SK-N-SH (cell line): Measurements from ENCODE around the gene PRMT3. TPM values are rescaled to one million over a fixed set of nuclear protein-coding genes. Genes with fewer than 3 reads are reported as not detected.
A peak's percentile ranks its signal among the peaks of the same experiment; 100 is the strongest.

ENCODE experiments used
- CTCF ChIA-PET: fragments of 300-600, 350-600 bp; formaldehyde crosslinking; extraction: SDS; loops from one replicate; lab custom pipeline; 2021; lab: Yijun Ruan, JAX
- POLR2A ChIA-PET: fragments of 350-600 bp; sonication (Branson Sonifier 250); formaldehyde crosslinking; extraction: SDS; loops from one replicate; lab custom pipeline; 2020; ENCODE audit warnings: antibody characterized with exemption, inconsistent platforms; lab: Yijun Ruan, JAX
- DNase-seq: peaks from one replicate; pipeline ENCODE4 v3.0.0; 2012
- H2AFZ ChIP-seq: fragments of 200-600 bp; sonication (generic); 2 replicates; pipeline ENCODE4 v1.8.1; 2016; ENCODE audit warnings: antibody characterized with exemption, mild to moderate bottlenecking, low read depth
- H3F3A ChIP-seq: fragments of 200-600 bp; sonication (generic); replicated peaks from 2 replicates; pipeline ENCODE3; 2016; ENCODE audit warnings: antibody characterized with exemption, mild to moderate bottlenecking; ENCODE audit not compliant: insufficient read depth
- H3K27ac ChIP-seq, 2 experiments: fragments of 200-500 bp in 1 of 2; fragments of 200-600 bp in 1 of 2; sonication (Bioruptor generic) in 1 of 2; sonication (generic), shearing (Covaris generic) in 1 of 2; 2 replicates each; pipeline versions ENCODE4 v1.5.1 to v1.6.1; 2014 to 2016; ENCODE audit warnings: low read depth in 2 of 2, inconsistent platforms in 1 of 2, low read length in 1 of 2, mild to moderate bottlenecking in 1 of 2, mixed read lengths in 1 of 2
- H3K27me3 ChIP-seq: fragments of 200-600 bp; sonication (generic), shearing (Covaris generic); 2 replicates; pipeline ENCODE4 v1.6.1; 2016; ENCODE audit warnings: mixed run types; ENCODE audit not compliant: insufficient read depth
- H3K36me3 ChIP-seq, 2 experiments: fragments of 200-500 bp in 1 of 2; fragments of 200-600 bp in 1 of 2; sonication (Bioruptor generic) in 1 of 2; sonication (generic) in 1 of 2; replicated peaks in 1 of 2; 2 replicates each; pipeline versions ENCODE3 to v1.5.1; 2014 to 2016; ENCODE audit warnings: low read length in 1 of 2, mild to moderate bottlenecking in 1 of 2; ENCODE audit not compliant: insufficient read depth in 2 of 2, control insufficient read depth in 1 of 2
- H3K4me1 ChIP-seq, 2 experiments: fragments of 200-500 bp in 1 of 2; fragments of 200-600 bp in 1 of 2; sonication (Bioruptor generic) in 1 of 2; sonication (generic), shearing (Covaris generic) in 1 of 2; 2 replicates each; pipeline versions ENCODE4 v1.5.1 to v1.6.1; 2014 to 2016; ENCODE audit warnings: low read depth in 1 of 2, low read length in 1 of 2, mixed run types in 1 of 2; ENCODE audit not compliant: insufficient read depth in 2 of 2, control insufficient read depth in 1 of 2
- H3K4me2 ChIP-seq: fragments of 200-600 bp; sonication (generic), shearing (Covaris generic); 2 replicates; pipeline ENCODE4 v1.6.1; 2017; ENCODE audit warnings: mixed run types
- H3K4me3 ChIP-seq, 2 experiments: fragments of 200-500 bp in 1 of 2; fragments of 200-600 bp in 1 of 2; sonication (Bioruptor generic) in 1 of 2; sonication (generic), shearing (Covaris generic) in 1 of 2; 2 replicates each; pipeline versions ENCODE4 v1.5.1 to v1.8.1; 2014 to 2016; ENCODE audit warnings: low read depth in 2 of 2, inconsistent platforms in 1 of 2, low read length in 1 of 2, mild to moderate bottlenecking in 1 of 2, mixed read lengths in 1 of 2, moderate library complexity in 1 of 2
- H3K79me2 ChIP-seq: fragments of 200-600 bp; sonication (generic); 2 replicates; pipeline ENCODE4 v1.8.1; 2017; ENCODE audit warnings: mild to moderate bottlenecking; ENCODE audit not compliant: insufficient read depth
- H3K9ac ChIP-seq: fragments of 200-600 bp; sonication (generic); 2 replicates; pipeline ENCODE4 v1.6.1; 2017; ENCODE audit warnings: mixed run types
- H3K9me2 ChIP-seq: fragments of 200-600 bp; sonication (generic); 2 replicates; pipeline ENCODE4 v1.6.1; 2017; ENCODE audit warnings: mixed run types
- H3K9me3 ChIP-seq: fragments of 200-600 bp; sonication (generic); 2 replicates; pipeline ENCODE4 v1.6.1; 2017; ENCODE audit warnings: mixed run types, mild to moderate bottlenecking, moderate library complexity
- H4K20me1 ChIP-seq: fragments of 200-600 bp; sonication (generic); 2 replicates; pipeline ENCODE4 v1.6.1; 2017; ENCODE audit warnings: mild to moderate bottlenecking, mixed run types; ENCODE audit not compliant: insufficient read depth
- EP300 ChIP-seq, 2 experiments: IDR thresholded peaks; 2 replicates each; pipeline versions ENCODE4 v1.4.0 to v1.6.1; 2012; ENCODE audit warnings: borderline replicate concordance in 1 of 2, low read depth in 1 of 2, low read length in 1 of 2
- FOSL2 ChIP-seq: IDR thresholded peaks from 2 replicates; pipeline ENCODE4 v1.4.0; 2012; ENCODE audit warnings: low read depth, mild to moderate bottlenecking, moderate library complexity, borderline replicate concordance
- FOXM1 ChIP-seq: IDR thresholded peaks from 2 replicates; pipeline ENCODE4 v1.4.0; 2012; ENCODE audit warnings: low read depth, mild to moderate bottlenecking
- GATA2 ChIP-seq: sonication (generic); formaldehyde crosslinking; IDR thresholded peaks from 2 replicates; pipeline ENCODE4 v1.5.0; 2020; ENCODE audit warnings: mild to moderate bottlenecking, missing genetic modification reagents
- IRF3 ChIP-seq: fragments of 150-350 bp; IDR thresholded peaks from 2 replicates; pipeline ENCODE4 v1.6.1; 2016; ENCODE audit warnings: mild to moderate bottlenecking, low read depth, low read length
- JUND ChIP-seq: IDR thresholded peaks from 2 replicates; pipeline ENCODE4 v1.4.0; 2012
- MEF2A ChIP-seq: IDR thresholded peaks from 2 replicates; pipeline ENCODE4 v1.4.0; 2012; ENCODE audit warnings: low read depth, borderline replicate concordance
- MXI1 ChIP-seq: IDR thresholded peaks from 2 replicates; pipeline ENCODE4 v1.6.1; 2012; ENCODE audit warnings: mild to moderate bottlenecking, low read depth, low read length, improper control_type of control experiment
- NFIC ChIP-seq: IDR thresholded peaks from 2 replicates; pipeline ENCODE4 v1.4.0; 2012; ENCODE audit warnings: borderline replicate concordance
- NRF1 ChIP-seq: IDR thresholded peaks from 2 replicates; pipeline ENCODE4 v1.6.1; 2012; ENCODE audit warnings: low read depth, mild to moderate bottlenecking, low read length
- RCOR1 ChIP-seq: fragments of 150-350 bp; IDR thresholded peaks from 2 replicates; pipeline ENCODE4 v1.6.1; 2017; ENCODE audit warnings: antibody characterized with exemption, low read length
- RXRA ChIP-seq: IDR thresholded peaks from 2 replicates; pipeline ENCODE4 v1.4.0; 2012; ENCODE audit warnings: low read depth, mild to moderate bottlenecking, borderline replicate concordance
- TAF1 ChIP-seq: IDR thresholded peaks from 2 replicates; pipeline ENCODE4 v1.6.1; 2012; ENCODE audit warnings: low read depth, mild to moderate bottlenecking, low read length, moderate library complexity, borderline replicate concordance
- TCF12 ChIP-seq: IDR thresholded peaks from 2 replicates; pipeline ENCODE4 v1.4.0; 2012
- TEAD4 ChIP-seq: IDR thresholded peaks from 2 replicates; pipeline ENCODE4 v1.4.0; 2012; ENCODE audit warnings: mild to moderate bottlenecking, borderline replicate concordance; ENCODE audit not compliant: insufficient read depth
- YY1 ChIP-seq: IDR thresholded peaks from 2 replicates; pipeline ENCODE4 v1.4.0; 2012; ENCODE audit warnings: low read depth, mild to moderate bottlenecking
- ZBTB33 ChIP-seq: IDR thresholded peaks from 2 replicates; pipeline ENCODE4 v1.4.0; 2012; ENCODE audit warnings: low read depth, borderline replicate concordance
- WGBS: methylation state at CpG from one replicate; pipeline ENCODE4 v1.1.6; 2017; ENCODE audit warnings: low lambda C conversion rate; 5-methylcytosine and 5-hydroxymethylcytosine counted together
- polyA plus RNA-seq, 3 experiments: library from polyadenylated mRNA; depleted of rRNA; stranded (reverse); fragments of >200 nt; gene quantifications; 2 replicates each; pipeline ENCODE4 v1.2.3, GENCODE V29; 2012

The PRMT3 gene
- polyA plus RNA-seq, 1 of the 3 experiments (the other 2 are of a cell fraction): 10.8 TPM

GRCh38 chr11:20369826-20370225 lies 17.7 kb upstream of the PRMT3 start:
- POLR2A ChIA-PET: no interaction called here
- Histone ChIP-seq H3K79me2 (no peaks in the 10 kb centered on the region), H3K9me2 (no peaks in the 10 kb centered on the region), H3K9ac (no peak overlapping the region), H3K4me1 (peaks cover 0 to 14% of the 10 kb centered on the region in 2 experiments; a peak in 1 of 4 replicates), H3K9me3 (no peaks in the 10 kb centered on the region), H3F3A (peaks cover 14% of the 10 kb centered on the region), H3K4me3 (no peak overlapping the region), H3K4me2 (no peak overlapping the region), H2AFZ (no peak overlapping the region), H3K27me3 (no peaks in the 10 kb centered on the region), H4K20me1 (no peaks in the 10 kb centered on the region), H3K36me3 (no peaks in the 10 kb centered on the region), H3K27ac (no peak overlapping the region)
- DNase-seq: no peak
- CTCF ChIA-PET: interaction anchor here (0.7 to 12.6 kb wide), 4 partner anchors 16 to 242 kb away, joined by 3 to 101 read pairs (median 6); no protein-coding TSS in a partner anchor
- TF ChIP-seq RXRA (no peak), NFIC (peak; percentile 33; the same call in 1 of the 2 replicates)

- H2AFZ ChIP-seq: no peak overlapping the region
- CTCF ChIA-PET: interaction anchor here (1.0 to 12.6 kb wide), 5 partner anchors 15 to 240 kb away, joined by 3 to 101 read pairs (median 4); partner anchors contain the start of gene PRMT3
- H3K27me3 ChIP-seq: no peaks in the 10 kb centered on the region
- H3K9me3 ChIP-seq: no peaks in the 10 kb centered on the region
- POLR2A ChIA-PET: no interaction called here
- H3K27ac ChIP-seq: no peak overlapping the region
- 85% methylated on average over 5 of the region's 5 CpGs for WGBS
- H3F3A ChIP-seq: peaks cover 14% of the 10 kb centered on the region
- H4K20me1 ChIP-seq: no peaks in the 10 kb centered on the region
- no peak overlapping the region for H3K4me3 ChIP-seq
- H3K9me2 ChIP-seq: no peaks in the 10 kb centered on the region
- no peak overlapping the region for H3K4me2 ChIP-seq
- no peaks in the 10 kb centered on the region for H3K79me2 ChIP-seq
- TF ChIP-seq EP300 (IDR thresholded peaks at IDR 0.05; ENCODE audit: borderline replicate concordance in 1 of 2, low read depth in 1 of 2, low read length in 1 of 2): no peak
- no peak for TF ChIP-seq RCOR1
- TF ChIP-seq TEAD4: no peak
- TF ChIP-seq MEF2A: no peak
- TF ChIP-seq ZBTB33: no peak
- TF ChIP-seq YY1: no peak
- TF ChIP-seq FOXM1: no peak
- no peak for TF ChIP-seq MXI1
- no peak for TF ChIP-seq JUND
- TF ChIP-seq TAF1: no peak
- TF ChIP-seq IRF3: no peak
- TF ChIP-seq TCF12: no peak
- TF ChIP-seq NRF1: no peak
- no peak for TF ChIP-seq FOSL2
- no peak for TF ChIP-seq GATA2
- TF ChIP-seq, all 33 proteins: peak for 0
- H3K9ac ChIP-seq: no peak overlapping the region
- no peak for DNase-seq
- peaks cover 0 to 12% of the 10 kb centered on the region in 2 experiments; a peak in 1 of 4 replicates for H3K4me1 ChIP-seq
- H3K36me3 ChIP-seq: no peaks in the 10 kb centered on the region
Observed at GRCh38 chr11:20372081-20372626, 15.4 kb upstream of the PRMT3 start.
